NCI-H2029 treated with DMSO at 0.1 percent for 48 hours (cell line): ENCODE results near the gene ABCA13.

Experiments used
- DNase-seq: peaks from one replicate; lab custom pipeline; 2025; lab: John Stamatoyannopoulos, UW

ABCA13 gene

GRCh38 chr7:48643431-48644013, 472.3 kb downstream of the ABCA13 start:
- peak; percentile 66 for DNase-seq

DNA sequence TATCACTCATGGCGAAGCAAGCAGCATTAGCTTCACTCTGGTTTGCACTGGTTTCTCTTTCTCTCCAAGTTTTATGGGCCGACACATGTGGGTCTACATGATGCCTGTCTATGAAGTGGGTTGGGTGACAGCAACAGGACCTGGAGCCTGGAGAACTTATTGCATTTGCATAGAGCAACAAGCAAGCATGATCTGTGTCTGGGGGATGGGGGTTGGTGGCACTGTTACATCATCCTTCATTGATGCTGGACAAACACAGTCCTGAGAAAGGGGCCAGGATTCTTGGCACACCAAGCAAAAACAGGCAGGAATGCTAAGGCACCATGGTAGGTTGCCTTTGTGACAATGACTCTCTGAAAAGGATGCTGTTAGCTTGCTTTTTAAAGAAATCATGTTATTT, 486.9 kb downstream of the ABCA13 start:
- DNase-seq = no peak

GRCh38 chr7:48660306-48660870, 489.1 kb downstream of the ABCA13 start:
- DNase-seq = no peak

- no peak for DNase-seq
Measured at GRCh38 chr7:48664241-48664640, 493.0 kb downstream of the ABCA13 start.

GRCh38 chr7:48665353-48666135, 494.3 kb downstream of the ABCA13 start:
- no peak for DNase-seq

GRCh38 chr7:48667407-48667806, 496.1 kb downstream of the ABCA13 start:
- DNase-seq = no peak

DNA sequence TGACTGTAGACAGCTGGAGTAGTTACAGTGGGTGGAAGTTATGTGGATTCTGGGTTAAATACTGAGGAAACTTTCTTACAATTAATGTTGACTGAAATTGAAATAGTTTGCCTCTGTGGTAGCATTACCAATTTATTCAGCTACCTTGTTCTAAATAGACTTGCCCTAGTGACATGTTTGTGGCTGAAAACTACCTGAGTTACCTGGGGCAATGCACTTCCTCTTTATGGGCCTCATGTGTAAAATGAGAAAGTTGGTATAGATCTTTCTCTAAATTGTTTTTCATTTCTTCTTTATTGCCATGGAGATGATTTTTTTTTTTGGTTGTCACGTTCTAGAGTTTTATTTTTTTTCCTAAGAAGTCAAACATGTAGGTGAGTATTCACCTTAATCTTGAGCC, 500.4 kb downstream of the ABCA13 start:
- no peak for DNase-seq

GRCh38 chr7:48681006-48681405, 509.7 kb downstream of the ABCA13 start:
- peak; percentile 9 for DNase-seq

DNA sequence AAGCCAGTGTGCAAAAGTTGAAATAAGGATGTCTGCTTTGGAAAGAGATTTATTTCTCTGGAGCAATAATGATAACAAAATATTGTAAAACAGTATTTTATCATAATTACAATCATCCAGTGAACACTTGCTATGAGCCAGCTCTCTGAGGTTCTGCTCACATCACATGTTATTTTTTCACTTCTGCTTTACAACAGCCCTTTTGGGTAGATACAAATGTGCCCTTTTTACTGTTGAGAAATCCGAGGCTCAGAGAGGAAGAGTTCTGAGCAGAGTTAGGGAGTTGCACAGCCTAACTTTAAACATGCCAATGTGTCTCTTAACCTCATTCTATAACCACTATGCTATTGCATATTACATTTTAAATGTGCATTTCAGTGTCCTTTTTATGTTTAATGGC, 520.5 kb downstream of the ABCA13 start:
- no peak for DNase-seq
